HL-60 (cell line): ENCODE measurements around the gene KIAA0825.

Experiments
- DNase-seq, 2 experiments: peaks; one replicate each; pipeline ENCODE4 v3.0.0-alpha.2; 2010 to 2020; ENCODE audit warnings: low read depth in 1 of 2, low spot score in 1 of 2
- H3K27ac ChIP-seq: fragments of 250-450 bp; sonication (Bioruptor Pico); replicated peaks from 2 replicates; pipeline ENCODE4 v1.5.1; 2020; ENCODE audit warnings: mild to moderate bottlenecking, moderate library complexity
- H3K27me3 ChIP-seq: fragments of 250-450 bp; sonication (Bioruptor Pico); 2 replicates; pipeline ENCODE4 v1.5.1; 2021; ENCODE audit warnings: mild to moderate bottlenecking, moderate library complexity; ENCODE audit not compliant: insufficient read depth, poor library complexity, severe bottlenecking
- H3K4me3 ChIP-seq: replicated peaks from 2 replicates; pipeline ENCODE4 v1.5.1; 2011; ENCODE audit warnings: mild to moderate bottlenecking, control low read depth, low read length; ENCODE audit not compliant: insufficient read depth
- GABPA ChIP-seq: IDR thresholded peaks from 2 replicates; pipeline ENCODE4 v1.6.1; 2012; ENCODE audit warnings: low read depth
- POLR2AphosphoS5 ChIP-seq: IDR thresholded peaks from 2 replicates; pipeline ENCODE4 v1.6.1; 2012; ENCODE audit warnings: low read depth
- SPI1 ChIP-seq: IDR thresholded peaks from 2 replicates; pipeline ENCODE4 v1.6.1; 2012; ENCODE audit warnings: low read depth, mild to moderate bottlenecking, borderline replicate concordance
- TF ChIP-seq, protein P1 (sequence below): IDR thresholded peaks from one replicate; pipeline ENCODE4 v1.5.1; 2011; ENCODE audit warnings: low read length, control low read depth, inconsistent platforms; ENCODE audit not compliant: insufficient read depth
- TF ChIP-seq, protein P2 (sequence below): IDR thresholded peaks from 2 replicates; pipeline ENCODE4 v1.6.1; 2012; ENCODE audit warnings: low read depth; ENCODE audit not compliant: insufficient replicate concordance

Gene KIAA0825

DNA sequence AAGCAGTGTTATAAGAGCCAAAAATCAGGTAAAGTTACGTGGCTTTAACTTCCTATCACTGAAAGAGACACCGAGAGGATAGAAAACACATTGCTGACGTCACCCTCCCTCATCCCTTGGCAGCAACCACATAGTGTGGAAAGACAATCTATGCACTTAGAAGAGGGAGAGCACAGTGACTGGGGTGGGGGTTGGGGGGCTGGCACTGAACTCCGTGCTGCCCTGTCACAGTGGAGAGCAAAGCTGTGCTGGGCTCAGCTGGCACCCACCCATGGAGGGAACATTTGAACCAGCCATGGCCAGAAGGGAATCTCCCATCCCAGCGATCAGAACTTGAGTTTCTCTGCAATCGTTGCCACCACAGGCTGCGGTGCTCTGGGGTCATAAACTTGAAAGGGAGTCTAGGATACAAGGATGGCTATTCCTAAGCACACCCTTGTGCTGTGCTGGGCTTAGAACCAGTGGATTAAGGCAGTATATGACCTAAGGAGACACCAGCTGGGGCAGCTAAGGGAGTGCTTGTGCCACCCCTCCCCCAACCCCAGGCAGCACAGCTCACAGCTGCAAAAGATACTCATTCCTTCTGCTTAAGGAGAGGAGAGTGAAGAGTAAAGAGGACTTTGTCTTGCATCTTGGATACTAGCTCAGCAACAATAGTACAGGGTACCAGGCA is 73.4 kb downstream of the KIAA0825 start:
- Histone ChIP-seq H3K27me3 (no peaks in the 10 kb centered on the region), H3K4me3 (no peak overlapping the region), H3K27ac (peak overlapping the region; percentile 64)
- TF ChIP-seq SPI1 (no peak), POLR2AphosphoS5 (no peak), GABPA (no peak)
- TF ChIP-seq, protein P1, sequence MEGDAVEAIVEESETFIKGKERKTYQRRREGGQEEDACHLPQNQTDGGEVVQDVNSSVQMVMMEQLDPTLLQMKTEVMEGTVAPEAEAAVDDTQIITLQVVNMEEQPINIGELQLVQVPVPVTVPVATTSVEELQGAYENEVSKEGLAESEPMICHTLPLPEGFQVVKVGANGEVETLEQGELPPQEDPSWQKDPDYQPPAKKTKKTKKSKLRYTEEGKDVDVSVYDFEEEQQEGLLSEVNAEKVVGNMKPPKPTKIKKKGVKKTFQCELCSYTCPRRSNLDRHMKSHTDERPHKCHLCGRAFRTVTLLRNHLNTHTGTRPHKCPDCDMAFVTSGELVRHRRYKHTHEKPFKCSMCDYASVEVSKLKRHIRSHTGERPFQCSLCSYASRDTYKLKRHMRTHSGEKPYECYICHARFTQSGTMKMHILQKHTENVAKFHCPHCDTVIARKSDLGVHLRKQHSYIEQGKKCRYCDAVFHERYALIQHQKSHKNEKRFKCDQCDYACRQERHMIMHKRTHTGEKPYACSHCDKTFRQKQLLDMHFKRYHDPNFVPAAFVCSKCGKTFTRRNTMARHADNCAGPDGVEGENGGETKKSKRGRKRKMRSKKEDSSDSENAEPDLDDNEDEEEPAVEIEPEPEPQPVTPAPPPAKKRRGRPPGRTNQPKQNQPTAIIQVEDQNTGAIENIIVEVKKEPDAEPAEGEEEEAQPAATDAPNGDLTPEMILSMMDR, result no peak
- TF ChIP-seq, protein P2, sequence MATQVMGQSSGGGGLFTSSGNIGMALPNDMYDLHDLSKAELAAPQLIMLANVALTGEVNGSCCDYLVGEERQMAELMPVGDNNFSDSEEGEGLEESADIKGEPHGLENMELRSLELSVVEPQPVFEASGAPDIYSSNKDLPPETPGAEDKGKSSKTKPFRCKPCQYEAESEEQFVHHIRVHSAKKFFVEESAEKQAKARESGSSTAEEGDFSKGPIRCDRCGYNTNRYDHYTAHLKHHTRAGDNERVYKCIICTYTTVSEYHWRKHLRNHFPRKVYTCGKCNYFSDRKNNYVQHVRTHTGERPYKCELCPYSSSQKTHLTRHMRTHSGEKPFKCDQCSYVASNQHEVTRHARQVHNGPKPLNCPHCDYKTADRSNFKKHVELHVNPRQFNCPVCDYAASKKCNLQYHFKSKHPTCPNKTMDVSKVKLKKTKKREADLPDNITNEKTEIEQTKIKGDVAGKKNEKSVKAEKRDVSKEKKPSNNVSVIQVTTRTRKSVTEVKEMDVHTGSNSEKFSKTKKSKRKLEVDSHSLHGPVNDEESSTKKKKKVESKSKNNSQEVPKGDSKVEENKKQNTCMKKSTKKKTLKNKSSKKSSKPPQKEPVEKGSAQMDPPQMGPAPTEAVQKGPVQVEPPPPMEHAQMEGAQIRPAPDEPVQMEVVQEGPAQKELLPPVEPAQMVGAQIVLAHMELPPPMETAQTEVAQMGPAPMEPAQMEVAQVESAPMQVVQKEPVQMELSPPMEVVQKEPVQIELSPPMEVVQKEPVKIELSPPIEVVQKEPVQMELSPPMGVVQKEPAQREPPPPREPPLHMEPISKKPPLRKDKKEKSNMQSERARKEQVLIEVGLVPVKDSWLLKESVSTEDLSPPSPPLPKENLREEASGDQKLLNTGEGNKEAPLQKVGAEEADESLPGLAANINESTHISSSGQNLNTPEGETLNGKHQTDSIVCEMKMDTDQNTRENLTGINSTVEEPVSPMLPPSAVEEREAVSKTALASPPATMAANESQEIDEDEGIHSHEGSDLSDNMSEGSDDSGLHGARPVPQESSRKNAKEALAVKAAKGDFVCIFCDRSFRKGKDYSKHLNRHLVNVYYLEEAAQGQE, result no peak
- peak in 1 of 2 experiments; percentile 12 for DNase-seq

DNA sequence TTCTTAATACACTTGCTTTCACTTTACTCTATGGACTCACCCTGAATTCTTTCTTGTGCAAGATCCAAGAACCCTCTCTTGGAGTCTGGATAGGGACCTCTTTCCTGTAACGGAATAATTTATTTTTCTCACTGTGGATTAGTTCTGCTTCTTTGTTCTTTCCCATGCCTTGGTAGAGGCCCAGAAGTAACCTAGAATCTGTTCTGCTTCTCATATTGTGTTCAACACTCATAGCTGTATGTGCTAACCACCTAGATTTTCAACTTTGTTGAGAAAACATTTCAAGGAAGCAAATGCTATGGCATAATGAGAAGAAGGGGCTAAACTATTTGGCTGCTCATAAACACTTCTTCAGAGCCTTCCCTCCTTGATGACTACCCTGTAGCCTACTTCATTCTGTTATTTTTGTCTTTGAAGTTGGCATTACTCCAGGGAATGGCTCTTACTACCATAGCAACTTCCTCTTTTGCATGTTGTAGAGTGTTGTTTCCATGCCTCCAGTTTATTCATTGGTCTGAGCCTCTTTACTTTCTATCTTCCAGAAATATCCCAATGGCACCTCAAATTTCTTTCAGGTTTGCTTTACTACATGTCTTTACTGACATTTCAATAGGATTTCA is 74.3 kb downstream of the KIAA0825 start:
- Histone ChIP-seq H3K27me3 (no peaks in the 10 kb centered on the region), H3K27ac (peak overlapping the region; percentile 64), H3K4me3 (no peak overlapping the region)
- DNase-seq, result peak; percentile 43 to 54
- TF ChIP-seq, protein P2, result no peak
- peak; percentile 38; the same call in 1 of the 2 replicates for TF ChIP-seq SPI1

DNA sequence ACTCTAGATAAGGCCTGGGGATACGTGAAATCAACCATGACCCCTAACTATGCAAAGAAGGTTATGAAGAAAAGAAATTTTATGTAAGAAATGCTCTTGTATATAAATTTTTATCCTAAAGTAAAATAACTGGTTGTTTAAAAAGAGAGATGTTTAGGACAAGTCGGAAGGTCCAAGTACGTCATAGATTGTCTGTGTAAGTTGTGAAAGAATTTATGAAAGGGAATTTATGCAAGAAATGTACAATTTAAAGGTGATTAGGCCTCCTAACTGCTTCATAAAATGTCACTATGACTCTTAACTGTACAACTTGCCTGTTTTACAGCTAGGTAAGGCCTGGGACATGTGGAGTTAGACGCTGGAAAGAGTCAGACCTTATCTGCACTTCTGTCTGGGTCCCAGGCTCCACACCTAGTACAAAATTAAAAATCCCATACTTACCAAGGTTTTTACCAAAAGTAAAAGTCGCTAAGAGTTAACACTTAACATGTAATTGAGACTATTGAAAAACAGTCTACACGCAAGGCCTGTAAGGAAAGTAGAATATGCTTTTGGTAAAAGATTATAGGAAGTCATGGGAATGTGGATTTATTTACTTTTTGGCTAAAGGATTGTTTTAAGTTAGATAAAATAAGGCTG is 77.4 kb downstream of the KIAA0825 start:
- H3K4me3 ChIP-seq, result no peak overlapping the region
- DNase-seq, result no peak
- TF ChIP-seq GABPA (no peak), POLR2AphosphoS5 (no peak), SPI1 (no peak)
- TF ChIP-seq, protein P2, result no peak
- TF ChIP-seq, protein P1, result no peak

More for the DNA sequence above, 77.4 kb downstream of the KIAA0825 start:
- Histone ChIP-seq H3K27ac (no peak overlapping the region), H3K27me3 (no peaks in the 10 kb centered on the region)
